Gastrocnemius medialis (tissue), 4 donors: ENCODE measurements around the gene E2F3.

Source experiments
- POLR2A ChIP-seq, 2 donors: fragments of 450-650 bp; IDR thresholded peaks; one replicate each; pipeline ENCODE4 v1.6.1; 2017; ENCODE audit warnings: antibody characterized with exemption in 2 of 2, mild to moderate bottlenecking in 2 of 2, moderate library complexity in 2 of 2
- TF ChIP-seq, protein P1 (sequence below), 5 experiments: fragments of 450-650 bp in 3 of 5; fragments of 200-600 bp in 2 of 5; sonication (generic) in 2 of 5; IDR thresholded peaks in 4 of 5; conservative IDR thresholded peaks in 1 of 5; 1 replicate in 4 of 5; 2 replicates in 1 of 5; pipeline ENCODE4 v1.5.1; 2016 to 2019; ENCODE audit warnings: antibody characterized with exemption in 5 of 5, mild to moderate bottlenecking in 3 of 5, moderate library complexity in 3 of 5

DNA sequence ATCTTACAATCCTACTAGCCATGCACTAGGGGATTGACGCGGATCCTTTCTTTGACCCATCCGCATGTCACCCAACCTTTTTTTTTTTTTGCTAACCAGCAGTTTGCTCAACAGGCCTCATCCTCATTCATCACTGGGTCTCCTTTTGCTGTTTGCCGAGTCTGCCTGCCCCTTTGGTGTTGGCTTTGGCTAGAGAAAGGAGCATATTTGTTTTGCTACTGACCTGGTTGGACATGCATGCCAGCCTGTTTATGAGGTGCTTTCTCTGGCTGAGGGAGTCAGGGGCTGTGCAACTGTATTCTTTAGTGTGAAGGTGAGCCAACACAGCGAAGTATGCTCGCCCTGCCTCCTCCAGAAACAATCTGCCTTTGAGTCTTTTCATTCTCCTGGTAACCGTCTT is 40.2 kb downstream of the E2F3 start:
- no peak for TF ChIP-seq POLR2A (IDR thresholded peaks at IDR 0.05)
- TF ChIP-seq, protein P1, sequence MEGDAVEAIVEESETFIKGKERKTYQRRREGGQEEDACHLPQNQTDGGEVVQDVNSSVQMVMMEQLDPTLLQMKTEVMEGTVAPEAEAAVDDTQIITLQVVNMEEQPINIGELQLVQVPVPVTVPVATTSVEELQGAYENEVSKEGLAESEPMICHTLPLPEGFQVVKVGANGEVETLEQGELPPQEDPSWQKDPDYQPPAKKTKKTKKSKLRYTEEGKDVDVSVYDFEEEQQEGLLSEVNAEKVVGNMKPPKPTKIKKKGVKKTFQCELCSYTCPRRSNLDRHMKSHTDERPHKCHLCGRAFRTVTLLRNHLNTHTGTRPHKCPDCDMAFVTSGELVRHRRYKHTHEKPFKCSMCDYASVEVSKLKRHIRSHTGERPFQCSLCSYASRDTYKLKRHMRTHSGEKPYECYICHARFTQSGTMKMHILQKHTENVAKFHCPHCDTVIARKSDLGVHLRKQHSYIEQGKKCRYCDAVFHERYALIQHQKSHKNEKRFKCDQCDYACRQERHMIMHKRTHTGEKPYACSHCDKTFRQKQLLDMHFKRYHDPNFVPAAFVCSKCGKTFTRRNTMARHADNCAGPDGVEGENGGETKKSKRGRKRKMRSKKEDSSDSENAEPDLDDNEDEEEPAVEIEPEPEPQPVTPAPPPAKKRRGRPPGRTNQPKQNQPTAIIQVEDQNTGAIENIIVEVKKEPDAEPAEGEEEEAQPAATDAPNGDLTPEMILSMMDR (IDR thresholded peaks at IDR 0.05 in 4 of 5, conservative IDR thresholded peaks at IDR 0.05 in 1 of 5), result no peak
